Activated CD4-positive, alpha-beta T cell treated with anti-CD3 and anti-CD28 coated beads, Interleukin-2, Interleukin-4, amounts not matched to agents 100 ng/mL and 50 ng/mL, durations not matched to agents 16 hours and 8 hours (primary cell): Measurements from ENCODE around the gene RASSF5.

ENCODE experiments used
- DNase-seq: peaks from one replicate; pipeline ENCODE4 v3.0.0-alpha.2; 2020; ENCODE audit warnings: low spot score

RASSF5 gene

DNA sequence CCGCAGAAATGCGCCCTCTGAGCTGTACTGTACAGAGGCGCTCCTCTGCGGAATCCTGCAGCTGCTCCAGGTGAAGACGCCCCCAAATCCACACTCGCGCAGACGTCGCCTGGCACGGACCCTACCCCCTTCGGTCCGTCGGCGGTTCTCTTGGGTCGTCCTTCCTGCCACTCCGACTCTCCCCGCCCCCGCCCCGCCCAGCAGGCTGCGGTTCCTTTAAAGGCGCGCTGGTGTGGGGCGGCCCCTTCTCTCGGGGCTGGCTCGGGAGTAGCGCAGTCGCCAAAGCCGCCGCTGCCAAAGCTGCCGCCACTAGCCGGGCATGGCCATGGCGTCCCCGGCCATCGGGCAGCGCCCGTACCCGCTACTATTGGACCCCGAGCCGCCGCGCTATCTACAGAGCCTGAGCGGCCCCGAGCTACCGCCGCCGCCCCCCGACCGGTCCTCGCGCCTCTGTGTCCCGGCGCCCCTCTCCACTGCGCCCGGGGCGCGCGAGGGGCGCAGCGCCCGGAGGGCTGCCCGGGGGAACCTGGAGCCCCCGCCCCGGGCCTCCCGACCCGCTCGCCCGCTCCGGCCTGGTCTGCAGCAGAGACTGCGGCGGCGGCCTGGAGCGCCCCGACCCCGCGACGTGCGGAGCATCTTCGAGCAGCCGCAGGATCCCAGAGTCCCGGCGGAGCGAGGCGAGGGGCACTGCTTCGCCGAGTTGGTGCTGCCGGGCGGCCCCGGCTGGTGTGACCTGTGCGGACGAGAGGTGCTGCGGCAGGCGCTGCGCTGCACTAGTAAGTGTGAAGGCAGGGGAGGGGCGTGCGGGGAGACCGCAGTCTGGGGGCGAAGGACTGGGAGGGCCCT is at the start of gene RASSF5:
Gene RASSF5, plus strand, starts transcription at position 248 of the 846 bp plus-strand sequence. Its CDS starts 72 bp downstream, at position 320.
- DNase-seq: peak; percentile 87

DNA sequence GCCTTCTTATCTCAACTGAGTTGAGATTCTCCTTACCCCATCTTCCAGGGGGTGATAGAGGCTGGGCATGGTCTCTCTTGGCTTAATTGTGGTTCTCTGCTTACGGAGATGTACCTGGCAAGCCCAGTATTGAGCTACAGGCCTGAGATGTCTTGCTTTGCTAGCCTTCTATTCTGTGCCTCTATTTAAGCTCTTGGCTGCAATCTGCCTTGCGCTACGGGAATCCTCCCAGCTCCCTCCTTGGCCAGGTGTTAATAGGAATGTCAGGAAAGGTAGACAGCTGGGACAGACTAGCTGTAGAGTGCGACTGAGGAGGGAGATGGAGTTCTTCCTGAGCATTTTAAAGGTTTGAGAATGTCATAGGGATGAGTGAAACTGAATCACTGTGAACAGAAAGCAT is 47.6 kb upstream of the RASSF5 start:
- DNase-seq: no peak

DNA sequence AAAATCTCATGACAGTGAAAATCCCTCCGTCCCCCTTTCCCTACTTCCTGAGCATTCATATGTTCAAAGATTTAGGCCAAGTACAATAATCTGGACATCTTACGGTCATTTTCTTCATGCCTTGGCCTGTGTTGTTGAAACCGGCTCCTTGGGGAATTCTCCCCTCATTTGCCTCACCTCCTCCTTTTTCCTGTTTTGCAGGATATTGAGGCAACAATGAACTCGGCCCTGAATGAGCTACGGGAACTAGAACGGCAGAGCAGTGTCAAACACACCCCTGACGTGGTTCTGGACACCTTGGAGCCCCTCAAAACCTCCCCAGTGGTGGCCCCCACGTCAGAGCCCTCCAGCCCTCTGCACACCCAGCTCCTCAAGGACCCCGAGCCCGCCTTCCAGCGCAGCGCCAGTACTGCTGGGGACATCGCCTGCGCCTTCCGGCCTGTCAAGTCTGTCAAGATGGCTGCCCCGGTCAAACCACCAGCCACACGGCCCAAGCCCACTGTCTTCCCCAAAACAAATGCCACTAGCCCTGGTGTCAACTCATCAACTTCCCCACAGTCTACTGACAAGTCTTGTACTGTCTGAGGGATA is 46.4 kb upstream of the RASSF5 start:
- no peak for DNase-seq

DNA sequence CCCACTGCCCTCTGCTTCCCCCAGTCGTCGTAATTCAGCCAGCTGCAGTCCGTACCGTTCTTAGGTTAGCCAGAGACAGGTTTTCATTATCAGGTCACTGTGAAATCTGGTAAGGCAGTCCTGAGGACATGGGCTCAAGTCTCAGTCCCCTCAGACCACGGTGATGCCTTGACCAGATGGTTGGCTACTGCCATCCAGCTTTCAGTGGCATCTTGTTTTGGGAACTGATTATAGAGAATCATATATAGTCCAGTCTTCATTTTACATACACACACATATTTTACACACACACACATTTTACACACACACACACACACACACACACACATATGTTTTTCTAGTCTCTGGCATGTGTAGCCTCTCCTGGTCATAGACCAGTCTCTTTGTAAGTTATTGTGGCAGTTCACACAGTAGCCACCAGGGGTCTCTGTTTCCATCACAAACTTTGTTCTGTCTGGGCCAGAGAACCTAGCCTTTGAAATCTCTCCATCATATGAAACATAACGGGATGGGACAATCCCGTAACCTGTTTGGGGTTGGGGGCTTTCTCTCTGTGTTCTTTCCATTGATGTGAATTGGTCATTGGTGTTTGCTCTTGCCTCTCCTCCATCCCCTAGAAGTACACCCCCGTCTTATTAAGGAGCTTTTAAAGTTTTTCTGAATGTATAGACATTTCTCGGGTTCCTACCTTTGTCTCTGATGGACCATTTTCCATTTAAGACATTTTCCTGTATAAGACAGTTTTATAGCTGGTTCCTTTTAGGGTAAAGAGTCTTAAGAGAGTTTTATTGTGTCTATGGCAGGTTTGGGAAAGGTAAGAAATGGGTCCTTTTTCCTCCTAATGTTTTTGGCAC is 45.5 kb upstream of the RASSF5 start:
- DNase-seq: peak; percentile 82

DNA sequence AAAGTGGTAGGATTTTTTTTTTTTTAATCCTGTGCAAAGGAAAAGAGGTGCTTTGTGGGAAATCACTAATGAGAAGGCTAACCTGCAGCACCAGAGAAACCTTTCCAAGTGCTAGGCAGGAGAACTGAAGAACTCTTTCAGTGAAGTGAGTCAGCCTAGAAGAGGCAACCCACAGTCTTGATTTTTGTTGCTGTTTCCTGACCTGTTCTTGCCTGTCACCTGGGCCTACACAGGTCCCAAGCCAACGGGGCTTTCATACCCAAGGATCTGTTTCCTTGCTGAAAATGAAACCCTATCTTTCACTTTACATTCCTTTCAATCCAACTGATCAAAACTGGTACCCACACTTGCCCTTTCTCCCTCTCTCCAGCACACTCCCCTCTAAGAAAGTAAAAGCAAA is 44.2 kb upstream of the RASSF5 start:
- peak; percentile 41 for DNase-seq

DNA sequence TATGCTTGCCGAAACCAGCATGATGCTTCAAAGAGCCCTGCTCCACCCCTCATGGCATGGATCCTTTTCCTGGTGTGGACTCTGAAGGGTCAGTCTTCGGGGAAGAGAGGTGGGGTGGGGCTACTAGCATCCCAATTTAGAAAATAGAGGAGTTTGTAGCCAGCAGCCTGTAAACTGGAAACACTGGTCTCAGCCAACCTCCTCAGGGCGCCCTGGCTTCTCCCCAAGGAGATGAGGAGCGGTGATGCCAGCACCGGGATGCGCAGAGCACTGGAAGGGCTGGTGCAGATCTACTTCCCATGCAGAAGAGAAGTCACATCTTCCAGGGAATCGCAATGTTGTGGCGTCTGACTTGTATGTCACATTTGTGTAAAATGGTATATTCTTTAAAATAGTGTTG is 43.4 kb upstream of the RASSF5 start:
- DNase-seq: no peak

DNA sequence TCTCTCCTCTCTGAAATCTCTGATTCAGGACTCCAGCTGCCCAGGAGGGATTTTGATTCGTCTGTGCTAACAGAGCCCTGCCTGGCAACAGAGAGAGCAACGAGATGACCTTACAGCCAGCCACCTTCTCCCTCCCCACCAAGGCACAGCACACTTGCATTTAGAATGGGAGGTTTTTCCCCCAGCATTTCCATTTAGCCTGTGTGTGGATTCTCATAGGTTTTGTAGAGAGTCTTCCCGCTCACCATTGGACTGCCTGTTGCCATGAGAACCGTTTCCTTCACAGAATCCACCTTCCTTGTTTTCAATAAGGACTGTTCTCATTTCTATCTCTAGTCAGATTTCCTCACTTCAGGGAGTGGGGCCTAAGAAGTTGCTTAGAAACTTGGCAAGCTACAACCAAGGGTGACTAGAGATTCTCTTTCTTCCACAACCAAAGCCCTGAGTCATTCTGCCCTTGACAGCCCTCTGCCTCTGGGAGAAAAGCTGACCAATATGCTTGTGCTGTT is 42.8 kb upstream of the RASSF5 start:
- peak; percentile 27 for DNase-seq

- DNase-seq: peak; percentile 49
These were observed 41.4 kb upstream of the RASSF5 start for GRCh38 chr1:206465951-206466350.

GRCh38 chr1:206466840-206467649 is 40.3 kb upstream of the RASSF5 start:
- no peak for DNase-seq

DNA sequence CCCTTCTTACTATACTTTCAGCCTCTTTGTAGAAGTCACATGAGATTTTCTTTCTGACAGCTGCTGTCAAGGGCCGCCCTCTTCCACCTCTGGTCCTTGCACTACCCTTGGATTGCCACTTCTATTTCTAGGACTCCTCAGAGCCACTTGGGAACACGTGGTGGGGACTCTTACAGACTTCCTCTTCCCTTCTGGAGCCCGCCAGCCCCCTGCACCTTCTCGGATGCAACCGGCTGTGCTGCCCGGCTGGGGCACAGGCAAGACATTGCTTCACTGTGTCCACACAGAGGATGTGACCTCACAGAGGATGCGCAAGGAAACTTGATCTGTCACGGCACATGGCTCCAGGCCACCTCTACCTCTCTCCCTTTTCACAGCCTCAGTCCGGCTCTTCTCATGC is 39.4 kb upstream of the RASSF5 start:
- no peak for DNase-seq

- DNase-seq: no peak
These were observed 38.8 kb upstream of the RASSF5 start for GRCh38 chr1:206468571-206468970.

DNA sequence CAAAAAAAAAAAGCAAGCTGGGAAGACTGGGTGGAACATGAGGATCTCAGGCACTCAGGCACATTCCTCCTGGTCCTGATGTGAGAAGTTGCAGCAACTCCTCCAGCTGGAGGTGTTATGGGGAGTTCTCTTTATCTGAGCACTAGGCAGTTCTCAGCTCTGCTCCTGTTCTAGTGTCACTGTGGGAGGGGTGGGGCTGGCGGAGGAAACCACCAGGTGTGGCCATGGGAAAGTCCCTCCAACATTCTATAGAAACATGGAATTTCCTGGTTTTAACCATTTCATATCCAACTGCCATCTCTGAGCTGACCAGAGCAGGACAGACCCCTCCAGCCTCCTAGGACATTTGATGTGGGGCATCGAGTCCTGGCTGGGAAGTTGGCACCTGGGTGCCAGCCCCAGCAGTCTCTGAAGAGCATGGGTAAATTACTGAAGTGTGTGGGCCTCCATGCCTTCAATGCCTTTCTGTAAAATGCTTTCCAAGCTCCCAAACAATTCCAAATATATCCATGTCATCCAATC is 37.9 kb upstream of the RASSF5 start:
- peak; percentile 47 for DNase-seq

GRCh38 chr1:206469933-206470691 is 37.2 kb upstream of the RASSF5 start, which contains the start of gene IKBKE:
Gene IKBKE, plus strand, starts transcription at chr1:206470476. Its CDS starts 2,752 bp downstream, at chr1:206473228.
- DNase-seq: peak; percentile 73

DNA sequence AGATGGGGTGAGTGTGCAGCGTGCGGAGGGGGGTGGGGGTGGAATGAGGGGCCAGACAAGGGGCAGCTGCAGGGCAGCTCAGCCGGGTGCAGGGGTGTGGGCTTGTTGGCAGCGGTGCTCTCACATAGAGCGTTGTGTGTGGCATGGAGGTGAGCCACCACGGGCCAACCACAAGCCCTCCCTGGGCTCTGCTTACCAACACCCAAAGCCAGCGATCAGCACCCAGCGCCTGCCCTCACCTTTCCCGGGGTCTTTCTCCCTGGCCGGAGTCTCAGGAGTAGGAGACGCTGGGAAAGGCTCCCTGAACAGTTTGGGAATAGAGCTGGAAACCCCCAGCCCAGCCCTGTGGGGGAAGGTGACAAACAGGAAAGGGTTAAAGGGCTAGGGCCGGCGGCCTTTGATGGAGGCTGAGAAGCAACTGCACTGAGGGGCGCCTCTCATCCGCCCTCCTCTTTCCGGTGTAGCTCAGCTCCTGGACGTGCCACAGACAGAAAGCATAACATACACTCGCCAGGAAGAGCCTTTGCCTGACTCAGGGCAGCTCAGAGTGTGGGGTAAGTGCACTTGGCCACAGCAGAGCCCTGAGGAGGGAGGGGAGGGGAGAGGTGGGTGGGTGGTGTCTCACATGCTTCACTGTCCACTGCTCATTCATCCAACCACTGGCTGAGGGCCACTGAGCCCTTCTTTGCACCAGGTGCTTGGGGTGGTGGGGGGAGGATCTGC is 36.5 kb upstream of the RASSF5 start:
- DNase-seq: peak; percentile 74

GRCh38 chr1:206471415-206471801 is 35.9 kb upstream of the RASSF5 start:
- peak; percentile 42 for DNase-seq

GRCh38 chr1:206472024-206472423 is 35.3 kb upstream of the RASSF5 start:
- no peak for DNase-seq

- peak; percentile 51 for DNase-seq
These were observed 34.9 kb upstream of the RASSF5 start for GRCh38 chr1:206472454-206472853.

GRCh38 chr1:206472886-206473285 is 34.4 kb upstream of the RASSF5 start:
- no peak for DNase-seq

DNA sequence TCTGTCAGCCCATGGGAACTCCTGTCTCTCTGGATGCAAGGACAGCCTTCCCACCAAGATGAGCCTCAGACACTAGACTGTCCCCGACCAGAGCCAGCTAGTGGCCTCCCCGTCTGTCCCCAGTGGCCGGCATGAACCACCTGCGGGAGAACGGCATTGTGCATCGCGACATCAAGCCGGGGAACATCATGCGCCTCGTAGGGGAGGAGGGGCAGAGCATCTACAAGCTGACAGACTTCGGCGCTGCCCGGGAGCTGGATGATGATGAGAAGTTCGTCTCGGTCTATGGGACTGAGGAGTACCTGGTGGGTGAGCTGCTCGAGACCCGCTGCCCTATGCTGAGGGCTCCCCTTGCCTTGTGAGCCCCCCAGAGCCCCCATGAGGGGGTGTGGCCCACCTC is 31.3 kb upstream of the RASSF5 start:
- DNase-seq: no peak

GRCh38 chr1:206476591-206476990 is 30.7 kb upstream of the RASSF5 start:
- DNase-seq: no peak
